HCT116 (cell line): ENCODE measurements around the gene TRH. TPM values are rescaled to one million over a fixed set of nuclear protein-coding genes. Genes with fewer than 3 reads are reported as not detected.

Experiments used
- ATAC-seq: fragments of 200-7000 bp; cut with Tn5 transposase; 2 replicates; pipeline ENCODE4 v1.9.1; 2020; ENCODE audit warnings: mild to moderate bottlenecking, moderate library complexity
- BruUV-seq: library from RNA; stranded (reverse); fragments of 400-500 nt; replicated peaks from 2 replicates; lab custom pipeline; 2021; lab: Mats Ljungman, UMichigan
- CTCF ChIA-PET: fragments of 300-600 bp; sonication (Branson Sonifier 250); formaldehyde crosslinking; loops from one replicate; lab custom pipeline; 2021; ENCODE audit warnings: antibody characterized with exemption; lab: Charles Lee
- POLR2A ChIA-PET: fragments of 300-600, 350-600 bp; sonication (Branson Sonifier 250); formaldehyde crosslinking; loops from one replicate; lab custom pipeline; 2021; ENCODE audit warnings: antibody characterized with exemption; lab: Charles Lee
- RAD21 ChIA-PET, 2 experiments: fragments of 300-600 bp; sonication (Branson Sonifier 250); formaldehyde crosslinking; loops; one replicate each; lab custom pipeline; 2023; ENCODE audit warnings: low total read pairs in 2 of 2; ENCODE audit not compliant: uncharacterized antibody in 2 of 2, unreplicated experiment in 2 of 2, low non-redundant PET in 1 of 2; lab: Charles Lee
- DNase-seq: peaks from one replicate; pipeline ENCODE4 v3.0.0-alpha.2; 2010; ENCODE audit warnings: low read depth, low spot score
- H2AFZ ChIP-seq: fragments of 200-600 bp; shearing (Covaris generic), sonication (generic); 2 replicates; pipeline ENCODE4 v1.6.1; 2017; ENCODE audit warnings: low read depth, mixed run types, mixed read lengths, antibody characterized with exemption, low read length; ENCODE audit not compliant: poor library complexity, severe bottlenecking
- H3K27ac ChIP-seq: 2 replicates; pipeline ENCODE4 v1.5.1; 2012; ENCODE audit warnings: low read depth, low read length
- H3K27me3 ChIP-seq: fragments of 200-600 bp; sonication (generic); 2 replicates; pipeline ENCODE4 v1.6.1; 2016; ENCODE audit warnings: mixed run types, low read length, mixed read lengths; ENCODE audit not compliant: insufficient read depth
- H3K36me3 ChIP-seq, 2 experiments: fragments of 200-500 bp in 1 of 2; fragments of 200-600 bp in 1 of 2; sonication (Bioruptor generic) in 1 of 2; sonication (generic) in 1 of 2; 2 replicates each; pipeline versions ENCODE4 v1.5.1 to v1.6.1; 2014 to 2016; ENCODE audit warnings: low read length in 2 of 2, inconsistent platforms in 1 of 2, mixed read lengths in 1 of 2, mixed run types in 1 of 2; ENCODE audit not compliant: insufficient read depth in 2 of 2, control insufficient read depth in 1 of 2
- H3K4me1 ChIP-seq, 2 experiments: fragments of 200-600 bp in 1 of 2; sonication (generic) in 1 of 2; 2 replicates each; pipeline versions ENCODE4 v1.5.1 to v1.6.1; 2012 to 2017; ENCODE audit warnings: low read length in 2 of 2, inconsistent platforms in 1 of 2, mild to moderate bottlenecking in 1 of 2, mixed read lengths in 1 of 2, mixed run types in 1 of 2, moderate library complexity in 1 of 2; ENCODE audit not compliant: insufficient read depth in 2 of 2, control insufficient read depth in 1 of 2
- H3K4me2 ChIP-seq: fragments of 200-600 bp; sonication (generic); 2 replicates; pipeline ENCODE4 v1.6.1; 2017; ENCODE audit warnings: mixed run types, low read length, mixed read lengths
- H3K4me3 ChIP-seq, 2 experiments: fragments of 200-600 bp in 1 of 2; sonication (generic) in 1 of 2; replicated peaks in 1 of 2; 2 replicates each; pipeline ENCODE4 v1.5.1; 2011 to 2016; ENCODE audit warnings: low read length in 2 of 2, control low read depth in 1 of 2, low read depth in 1 of 2, mild to moderate bottlenecking in 1 of 2, mixed read lengths in 1 of 2, mixed run types in 1 of 2
- H3K79me2 ChIP-seq: fragments of 200-600 bp; sonication (generic); 2 replicates; pipeline ENCODE4 v1.6.1; 2017; ENCODE audit warnings: mild to moderate bottlenecking, mixed run types, low read length, moderate library complexity, mixed read lengths; ENCODE audit not compliant: insufficient read depth
- H3K9ac ChIP-seq: fragments of 200-600 bp; sonication (generic); 2 replicates; pipeline ENCODE4 v1.6.1; 2016; ENCODE audit warnings: low read length, mixed read lengths
- H3K9me2 ChIP-seq: fragments of 200-600 bp; sonication (generic), shearing (Covaris generic); 2 replicates; pipeline ENCODE4 v1.6.1; 2017; ENCODE audit warnings: mixed run types, mild to moderate bottlenecking, moderate library complexity; ENCODE audit not compliant: insufficient read depth
- H3K9me3 ChIP-seq, 2 experiments: fragments of 200-500 bp in 1 of 2; fragments of 200-600 bp in 1 of 2; sonication (Bioruptor generic) in 1 of 2; sonication (generic) in 1 of 2; 2 replicates each; pipeline ENCODE4 v1.6.1; 2014 to 2017; ENCODE audit warnings: low read length in 2 of 2, mixed read lengths in 2 of 2, inconsistent platforms in 1 of 2, low read depth in 1 of 2, mild to moderate bottlenecking in 1 of 2, mixed run types in 1 of 2, moderate library complexity in 1 of 2; ENCODE audit not compliant: control insufficient read depth in 1 of 2, insufficient read depth in 1 of 2
- H4K20me1 ChIP-seq: fragments of 200-600 bp; sonication (generic), shearing (Covaris generic); 2 replicates; pipeline ENCODE4 v1.6.1; 2017; ENCODE audit warnings: mixed run types, mild to moderate bottlenecking, moderate library complexity; ENCODE audit not compliant: insufficient read depth
- CTCF ChIP-seq, 3 experiments: fragments of 200-600 bp in 1 of 3; sonication (generic) in 1 of 3; IDR thresholded peaks in 2 of 3; conservative IDR thresholded peaks in 1 of 3; 2 replicates each; pipeline ENCODE4 v1.5.1; 2012 to 2017; ENCODE audit warnings: low read depth in 2 of 3, low read length in 2 of 3, antibody characterized with exemption in 1 of 3, borderline replicate concordance in 1 of 3, control low read depth in 1 of 3, mild to moderate bottlenecking in 1 of 3, mixed read lengths in 1 of 3, mixed run types in 1 of 3, moderate library complexity in 1 of 3; ENCODE audit not compliant: insufficient read depth in 1 of 3
- EGR1 ChIP-seq: IDR thresholded peaks from 2 replicates; pipeline ENCODE4 v1.6.1; 2012; ENCODE audit warnings: low read depth
- ELF1 ChIP-seq: IDR thresholded peaks from 2 replicates; pipeline ENCODE4 v1.6.1; 2012; ENCODE audit warnings: low read depth, borderline replicate concordance
- POLR2A ChIP-seq: IDR thresholded peaks from 2 replicates; pipeline ENCODE4 v1.7.0; 2011; ENCODE audit warnings: borderline replicate concordance; ENCODE audit not compliant: insufficient read depth, insufficient read length; ENCODE audit errors: extremely low read depth
- RAD21 ChIP-seq: IDR thresholded peaks from 2 replicates; pipeline ENCODE4 v1.6.1; 2012; ENCODE audit warnings: low read depth, mild to moderate bottlenecking
- REST ChIP-seq: IDR thresholded peaks from 2 replicates; pipeline ENCODE4 v1.6.1; 2012; ENCODE audit warnings: low read depth
- SIN3A ChIP-seq: IDR thresholded peaks from 2 replicates; pipeline ENCODE4 v1.6.1; 2012; ENCODE audit warnings: low read depth
- YY1 ChIP-seq: IDR thresholded peaks from 2 replicates; pipeline ENCODE4 v1.6.1; 2011; ENCODE audit warnings: low read length, low read depth, moderate library complexity, mild to moderate bottlenecking; ENCODE audit not compliant: insufficient replicate concordance; ENCODE audit errors: extremely low read depth
- intact Hi-C: fragments of 100-400 bp; cut with micrococcal nuclease; formaldehyde crosslinking; loops from 2 replicates; pipeline ENCODE4 v1.10.0; 2022
- total RNA-seq: library from RNA; stranded (reverse); gene quantifications from one replicate; pipeline ENCODE4 v1.2.1, GENCODE V29; 2021; ENCODE audit not compliant: unreplicated experiment

TRH gene
- total RNA-seq, 1 experiment from 2014 or later, result not detected

GRCh38 chr3:129933471-129933870, 41.0 kb upstream of the TRH start (continued):
- TF ChIP-seq REST (no peak), YY1 (no peak), ELF1 (no peak), SIN3A (no peak), EGR1 (no peak)

GRCh38 chr3:129934234-129935123, 40.0 kb upstream of the TRH start:
- no peaks in the 10 kb centered on the region for H3K79me2 ChIP-seq
- no peaks in the 10 kb centered on the region for H3K9me2 ChIP-seq
- RAD21 ChIA-PET, result interaction anchor here in 1 of 2 experiments (1.0 kb wide), 1 partner anchor 109 kb away, joined by 4 read pairs; no protein-coding TSS in a partner anchor
- no TSS peak for BruUV-seq
- DNase-seq (peak; percentile 12), ATAC-seq (peak; percentile 82)
- H3K27ac ChIP-seq, result no peak overlapping the region
- no peak overlapping the region for H2AFZ ChIP-seq
- H3K4me2 ChIP-seq, result peak overlapping the region; percentile 18
- H3K4me1 ChIP-seq, result peaks cover 0 to 3% of the 10 kb centered on the region in 2 experiments; a peak in 1 of 4 replicates
- no peak overlapping the region for H3K4me3 ChIP-seq
- intact Hi-C loops, result loop anchor here (1.0 to 5.0 kb wide), 4 partner anchors 107 to 552 kb away; no protein-coding TSS in a partner anchor
- CTCF ChIA-PET, result interaction anchor here (1.0 to 2.5 kb wide), 3 partner anchors 307 to 444 kb away, joined by 3 to 13 read pairs (median 10); no protein-coding TSS in a partner anchor
- H3K9ac ChIP-seq, result no peak overlapping the region
- no peaks in the 10 kb centered on the region for H3K27me3 ChIP-seq
- POLR2A ChIA-PET, result no interaction called here
- no peaks in the 10 kb centered on the region for H3K9me3 ChIP-seq
- no peaks in the 10 kb centered on the region for H3K36me3 ChIP-seq
- H4K20me1 ChIP-seq, result no peaks in the 10 kb centered on the region
- peak; percentile 96 for TF ChIP-seq RAD21
- TF ChIP-seq CTCF (IDR thresholded peaks at IDR 0.05 in 2 of 3, conservative IDR thresholded peaks at IDR 0.05 in 1 of 3; ENCODE audit: borderline replicate concordance in 1 of 3, insufficient read depth in 1 of 3, low read depth in 2 of 3, low read length in 2 of 3), result peak; percentile 81 to 98 (median 91)
- TF ChIP-seq POLR2A, result no peak
- TF ChIP-seq, all 23 proteins: peak for 2
